ENCODE results near the gene CLASP1. TPM values are rescaled to one million over a fixed set of nuclear protein-coding genes. Genes with fewer than 3 reads are reported as not detected.

CLASP1 gene
- total RNA-seq, 1 experiment from 2014 or later = 45.9 TPM

GRCh38 chr2:121695171-121695451 is 45.8 kb upstream of the CLASP1 start:
- Histone ChIP-seq H3T11ph (ENCODE audit: low read length) (no peak overlapping the region), H2BK12ac (ENCODE audit: insufficient read length, low read depth, low read length) (no peak overlapping the region), H2AFZ (ENCODE audit: low read length) (no peak overlapping the region), H3K9me3 (ENCODE audit: control insufficient read depth, low read depth, low read length) (no peaks in the 10 kb centered on the region), H2BK15ac (ENCODE audit: low read depth, low read length) (no peak overlapping the region), H2AK5ac (ENCODE audit: insufficient read length, low read length) (no peak overlapping the region), H3K23ac (ENCODE audit: insufficient read length, low read depth, low read length) (no peak overlapping the region), H3K14ac (ENCODE audit: insufficient read depth, low read length) (no peak overlapping the region), H3K56ac (ENCODE audit: insufficient read length, low read depth, low read length) (no peak overlapping the region), H4K8ac (replicated peaks; ENCODE audit: insufficient read length, low read depth, low read length) (no peak overlapping the region), H3K23me2 (ENCODE audit: insufficient read length, low read depth, low read length, poor library complexity, severe bottlenecking) (peaks cover 4% of the 10 kb centered on the region), H3K18ac (ENCODE audit: insufficient read length, low read depth, low read length) (no peak overlapping the region), H2BK20ac (ENCODE audit: low read depth, low read length, poor library complexity, severe bottlenecking) (no peak overlapping the region), H3K79me1 (ENCODE audit: insufficient read depth, low read depth, low read length, poor library complexity, severe bottlenecking) (no peaks in the 10 kb centered on the region), H2BK120ac (ENCODE audit: low read depth, low read length, poor library complexity, severe bottlenecking) (no peak overlapping the region), H3K4ac (ENCODE audit: low read depth, low read length) (no peak overlapping the region), H4K5ac (ENCODE audit: insufficient read length, low read depth, low read length) (no peak overlapping the region), H4K20me1 (ENCODE audit: control insufficient read depth, insufficient read depth, insufficient read length) (no peaks in the 10 kb centered on the region), H3K4me1 (ENCODE audit: insufficient read depth, low read length) (peaks cover 3% of the 10 kb centered on the region; the same call in 1 of the 2 replicates), H3K27me3 (ENCODE audit: insufficient read depth, low read length) (no peaks in the 10 kb centered on the region), H2BK5ac (ENCODE audit: insufficient read length, low read length) (no peak overlapping the region), H4K91ac (ENCODE audit: insufficient read length, low read depth, low read length) (no peak overlapping the region), H3K79me2 (ENCODE audit: insufficient read depth, low read length) (no peaks in the 10 kb centered on the region), H3K9ac (ENCODE audit: extremely low read depth, insufficient read length, low read length) (no peak overlapping the region), H3K4me2 (ENCODE audit: insufficient read depth, insufficient read length, low read length) (no peak overlapping the region), H3K27ac (ENCODE audit: insufficient read length, low read depth, low read length) (no peak overlapping the region)
- DNase-seq = no peak
- H3K4me1 Mint-ChIP-seq = peaks cover 12 to 14% of the 10 kb centered on the region in 2 experiments
- no peak for TF ChIP-seq CTCF (conservative IDR thresholded peaks at IDR 0.05)
- H3K27ac Mint-ChIP-seq = peak overlapping the region in 2 of 3 experiments; percentile 42 to 59; a peak in 2 of 7 replicates
- no peaks in the 10 kb centered on the region; the same call in none of the 2 replicates for H3K27me3 Mint-ChIP-seq (ENCODE audit: low read depth)
- no CpG with 5 or more reads among the region's 2 CpGs for WGBS (ENCODE audit: extremely low coverage, insufficient read length, low lambda C conversion rate)
- H3K36me3 Mint-ChIP-seq (ENCODE audit: insufficient read depth in 1 of 3, low read depth in 3 of 3) = peaks cover 0 to 5% (median 0%) of the 10 kb centered on the region in 3 experiments; a peak in 1 of 7 replicates
- peaks cover 0 to 3% of the 10 kb centered on the region in 2 experiments; a peak in 1 of 5 replicates for H3K9me3 Mint-ChIP-seq
- no peak overlapping the region for H3K4me3 Mint-ChIP-seq

Measured in H9 (cell line).